Measurements from ENCODE around the gene NCKAP5. TPM values are rescaled to one million over a fixed set of nuclear protein-coding genes. Genes with fewer than 3 reads are reported as not detected.

NCKAP5 gene
- total RNA-seq, 4 donors from 2014 or later = 0.03 to 0.55 (median 0.33) TPM

DNA sequence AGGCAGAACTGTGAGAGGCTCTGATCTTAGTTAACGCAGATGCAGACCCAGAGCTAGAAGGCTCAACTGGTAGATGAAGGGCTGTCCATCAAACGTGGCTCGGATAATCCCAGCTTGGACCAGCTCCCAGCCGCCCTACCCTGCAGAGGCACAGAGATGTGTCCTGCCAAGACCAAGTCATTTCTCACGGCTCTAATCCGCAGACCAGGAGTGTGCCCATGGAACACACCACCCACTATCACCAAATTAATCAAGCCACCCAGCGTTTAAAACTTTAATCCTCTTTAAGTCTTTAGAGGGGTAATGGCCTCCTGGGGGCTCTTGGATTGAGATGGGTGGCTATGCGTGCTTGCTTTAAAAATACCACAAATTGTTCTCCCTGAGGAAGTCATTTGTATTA is 915.8 kb downstream of the NCKAP5 start:
- no peak for ATAC-seq
- DNase-seq = no peak
- Histone ChIP-seq H3K4me1 (no peaks in the 10 kb centered on the region), H3K36me3 (no peaks in the 10 kb centered on the region), H3K4me3 (no peak overlapping the region), H3K9me3 (no peaks in the 10 kb centered on the region), H3K27me3 (no peaks in the 10 kb centered on the region), H3K27ac (no peak overlapping the region)
- TF ChIP-seq, protein P1, sequence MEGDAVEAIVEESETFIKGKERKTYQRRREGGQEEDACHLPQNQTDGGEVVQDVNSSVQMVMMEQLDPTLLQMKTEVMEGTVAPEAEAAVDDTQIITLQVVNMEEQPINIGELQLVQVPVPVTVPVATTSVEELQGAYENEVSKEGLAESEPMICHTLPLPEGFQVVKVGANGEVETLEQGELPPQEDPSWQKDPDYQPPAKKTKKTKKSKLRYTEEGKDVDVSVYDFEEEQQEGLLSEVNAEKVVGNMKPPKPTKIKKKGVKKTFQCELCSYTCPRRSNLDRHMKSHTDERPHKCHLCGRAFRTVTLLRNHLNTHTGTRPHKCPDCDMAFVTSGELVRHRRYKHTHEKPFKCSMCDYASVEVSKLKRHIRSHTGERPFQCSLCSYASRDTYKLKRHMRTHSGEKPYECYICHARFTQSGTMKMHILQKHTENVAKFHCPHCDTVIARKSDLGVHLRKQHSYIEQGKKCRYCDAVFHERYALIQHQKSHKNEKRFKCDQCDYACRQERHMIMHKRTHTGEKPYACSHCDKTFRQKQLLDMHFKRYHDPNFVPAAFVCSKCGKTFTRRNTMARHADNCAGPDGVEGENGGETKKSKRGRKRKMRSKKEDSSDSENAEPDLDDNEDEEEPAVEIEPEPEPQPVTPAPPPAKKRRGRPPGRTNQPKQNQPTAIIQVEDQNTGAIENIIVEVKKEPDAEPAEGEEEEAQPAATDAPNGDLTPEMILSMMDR (IDR thresholded peaks at IDR 0.05 in 4 of 5, conservative IDR thresholded peaks at IDR 0.05 in 1 of 5) = no peak
- intact Hi-C loops (cut with DNase I; ENCODE audit: low total_unique reads) (no loop called here), in situ Hi-C loops (cut with MboI; ENCODE audit: low sequenced_read_pairs in 4 of 4) (no loop called here)

- TF ChIP-seq, protein P1 (IDR thresholded peaks at IDR 0.05 in 4 of 5, conservative IDR thresholded peaks at IDR 0.05 in 1 of 5) = no peak
- TF ChIP-seq POLR2A (IDR thresholded peaks at IDR 0.05) = no peak
- H3K27ac ChIP-seq = no peak overlapping the region
- intact Hi-C loops (cut with DNase I; ENCODE audit: low total_unique reads) (no loop called here), in situ Hi-C loops (cut with MboI; ENCODE audit: low sequenced_read_pairs in 4 of 4) (no loop called here)
- no peaks in the 10 kb centered on the region for H3K36me3 ChIP-seq
- H3K27me3 ChIP-seq = no peaks in the 10 kb centered on the region
- no peak for ATAC-seq
- no peak for DNase-seq
- H3K4me3 ChIP-seq = no peak overlapping the region
- H3K9me3 ChIP-seq = no peaks in the 10 kb centered on the region
- H3K4me1 ChIP-seq = no peaks in the 10 kb centered on the region
Measured at GRCh38 chr2:132651115-132652045, 916.9 kb downstream of the NCKAP5 start.

- in situ Hi-C loops (cut with MboI; ENCODE audit: low sequenced_read_pairs in 4 of 4) = no loop called here
- Histone ChIP-seq H3K27ac (no peak overlapping the region), H3K36me3 (no peaks in the 10 kb centered on the region), H3K4me1 (no peaks in the 10 kb centered on the region), H3K4me3 (no peak overlapping the region), H3K27me3 (no peaks in the 10 kb centered on the region), H3K9me3 (no peaks in the 10 kb centered on the region)
- TF ChIP-seq, protein P1 (IDR thresholded peaks at IDR 0.05 in 4 of 5, conservative IDR thresholded peaks at IDR 0.05 in 1 of 5) = no peak
- no peak for ATAC-seq
- intact Hi-C loops (cut with DNase I; ENCODE audit: low total_unique reads) = no loop called here
- no peak for DNase-seq
Measured at GRCh38 chr2:132646540-132647108, 921.6 kb downstream of the NCKAP5 start.

DNA sequence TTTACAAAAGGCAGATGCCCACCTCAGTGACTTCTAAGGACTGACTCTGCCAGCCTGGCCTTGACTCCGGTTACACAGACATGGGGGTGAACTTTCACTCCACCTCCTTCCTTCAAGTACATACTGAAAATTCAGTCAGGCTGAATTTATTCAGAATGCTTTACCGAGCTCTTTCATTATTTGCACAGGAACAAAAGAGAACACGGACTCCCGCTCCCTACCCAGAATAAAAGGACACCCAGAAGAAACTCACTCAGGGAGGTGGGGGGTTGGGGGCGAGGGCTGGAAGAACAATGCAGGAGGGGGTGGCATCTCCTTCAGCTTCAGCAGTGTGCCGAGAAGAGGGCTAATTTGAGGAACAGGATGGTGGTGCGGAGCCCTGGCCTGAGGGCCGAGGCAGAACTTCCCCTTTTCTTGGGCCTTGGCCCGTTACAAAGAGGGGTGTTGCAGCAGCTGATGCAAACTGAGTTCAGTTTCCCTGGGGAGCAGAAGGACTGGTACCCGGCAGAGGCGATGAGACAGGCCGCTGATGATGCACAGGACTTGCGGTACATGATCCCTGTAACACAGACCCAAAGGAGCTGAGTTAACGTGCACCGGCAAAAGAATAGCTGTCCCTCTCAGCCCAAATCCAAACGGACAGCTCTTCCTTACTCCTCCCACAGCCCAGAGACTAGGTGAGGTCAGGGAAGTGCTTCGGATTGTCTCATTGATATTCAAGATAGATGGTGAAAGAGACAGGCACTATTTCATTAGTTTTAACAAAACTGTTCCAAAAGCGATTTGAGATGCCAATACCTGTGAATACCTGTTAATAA is 922.3 kb downstream of the NCKAP5 start:
- Histone ChIP-seq H3K4me1 (no peaks in the 10 kb centered on the region), H3K27me3 (no peaks in the 10 kb centered on the region), H3K36me3 (no peaks in the 10 kb centered on the region), H3K9me3 (no peaks in the 10 kb centered on the region), H3K27ac (no peak overlapping the region), H3K4me3 (no peak overlapping the region)
- intact Hi-C loops (cut with DNase I; ENCODE audit: low total_unique reads) = no loop called here
- TF ChIP-seq, protein P1 (IDR thresholded peaks at IDR 0.05 in 4 of 5, conservative IDR thresholded peaks at IDR 0.05 in 1 of 5) = no peak
- TF ChIP-seq POLR2A (IDR thresholded peaks at IDR 0.05) = no peak
- in situ Hi-C loops (cut with MboI; ENCODE audit: low sequenced_read_pairs in 4 of 4) = no loop called here
- DNase-seq = no peak
- ATAC-seq = no peak
